HG02588 (cell line): ENCODE data around the gene FABP6.
"Not testable (repeated sequence)": the region's sequence is repeated elsewhere in the genome, so short reads cannot be mapped to it uniquely, and the experiment has no call there.

Source experiments
- ATAC-seq: cut with Tn5 transposase; IDR thresholded peaks from one replicate; pipeline ENCODE4 v1.9.1; 2021; ENCODE audit warnings: mild to moderate bottlenecking, moderate library complexity; ENCODE audit not compliant: unreplicated experiment

FABP6 gene

DNA sequence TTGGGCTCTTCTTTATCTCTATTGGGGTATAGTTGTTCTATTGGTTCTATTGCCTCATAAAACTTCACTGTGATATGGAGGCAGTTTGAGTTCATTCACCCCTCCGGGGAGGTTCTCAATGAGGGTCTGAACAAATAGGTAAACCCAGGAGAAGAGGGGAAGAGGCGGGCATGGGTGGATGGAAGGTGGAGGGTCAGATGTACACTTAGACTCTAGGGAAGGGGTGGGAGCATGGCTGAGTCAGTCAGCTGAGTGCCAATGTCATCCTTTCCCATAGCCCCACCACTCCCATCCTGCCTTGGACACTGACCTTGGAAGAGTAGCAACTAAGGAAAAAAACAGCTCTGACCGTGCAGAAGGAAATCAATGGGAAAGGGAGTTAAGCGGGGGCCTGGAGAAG is 9.9 kb upstream of the FABP6 start:
- no peak for ATAC-seq

- ATAC-seq, result no peak
Measured at GRCh38 chr5:160221082-160221481, 8.2 kb upstream of the FABP6 start.

GRCh38 chr5:160227012-160227411 is 2.3 kb upstream of the FABP6 start:
- ATAC-seq, result no peak

DNA sequence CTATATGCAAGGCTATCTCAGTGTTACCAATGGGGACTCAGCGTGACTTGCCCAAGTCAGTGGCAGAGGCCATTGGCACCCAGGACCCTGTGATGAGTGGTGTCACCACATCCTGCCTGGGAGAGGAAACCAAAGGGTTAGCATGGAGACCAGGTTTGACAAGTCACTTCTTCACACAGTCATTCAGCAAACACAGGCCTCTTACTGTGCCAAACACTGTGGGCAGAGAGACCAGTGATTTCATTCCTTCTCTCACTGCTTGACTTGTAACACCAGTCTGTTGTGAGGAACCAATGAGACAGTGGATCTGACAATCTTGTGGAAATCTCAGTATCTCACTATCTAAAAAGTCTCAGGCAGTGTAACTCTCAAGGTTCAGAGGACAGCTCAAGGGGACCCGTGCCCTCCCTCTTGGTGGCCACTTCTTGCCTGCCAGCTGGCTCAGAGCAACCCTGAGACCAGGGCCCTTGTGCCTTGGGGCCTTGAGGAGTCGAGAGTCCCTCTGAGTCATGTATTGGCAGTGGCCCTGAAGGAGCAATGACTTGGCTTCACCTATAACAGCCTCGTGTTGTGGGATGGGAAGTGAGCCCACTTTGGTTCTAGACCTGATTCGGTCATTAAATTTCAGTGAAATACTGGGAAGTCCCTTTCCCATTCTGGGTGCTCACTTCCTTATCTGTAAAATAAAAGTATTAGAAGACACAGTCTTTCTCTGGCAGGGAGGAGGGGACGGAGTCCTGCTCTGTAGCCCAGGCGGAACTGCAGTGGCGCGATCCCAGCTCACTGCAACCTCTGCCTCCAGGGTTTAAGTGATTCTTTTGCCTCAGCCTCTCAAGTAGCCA is 1.6 kb downstream of the FABP6 start:
- peak; percentile 57 for ATAC-seq

DNA sequence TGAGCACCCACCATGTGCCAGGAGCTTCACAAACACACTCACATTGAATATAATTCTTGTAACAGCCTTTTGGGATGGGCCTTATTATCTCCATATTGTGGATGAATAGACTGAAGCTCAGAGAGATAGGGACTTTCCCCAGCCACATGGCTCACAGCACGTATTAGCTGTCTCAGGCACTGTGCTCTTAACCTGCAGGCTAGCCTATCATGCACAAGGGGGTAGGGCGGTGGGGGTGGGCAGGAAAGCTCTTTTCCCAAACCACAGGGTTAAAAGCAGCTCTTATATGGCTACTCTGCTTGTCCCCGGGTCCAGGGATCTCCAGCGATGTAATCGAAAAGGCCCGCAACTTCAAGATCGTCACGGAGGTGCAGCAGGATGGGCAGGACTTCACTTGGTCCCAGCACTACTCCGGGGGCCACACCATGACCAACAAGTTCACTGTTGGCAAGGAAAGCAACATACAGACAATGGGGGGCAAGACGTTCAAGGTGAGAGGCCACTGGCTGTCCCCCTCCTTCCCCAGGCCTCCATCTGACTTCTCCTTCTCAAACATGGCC is 2.6 kb downstream of the FABP6 start:
- peak; percentile 44 for ATAC-seq

- no peak for ATAC-seq
Measured at GRCh38 chr5:160233215-160233614, 3.9 kb downstream of the FABP6 start.

GRCh38 chr5:160235731-160236130 is 6.4 kb downstream of the FABP6 start:
- ATAC-seq, result no peak

DNA sequence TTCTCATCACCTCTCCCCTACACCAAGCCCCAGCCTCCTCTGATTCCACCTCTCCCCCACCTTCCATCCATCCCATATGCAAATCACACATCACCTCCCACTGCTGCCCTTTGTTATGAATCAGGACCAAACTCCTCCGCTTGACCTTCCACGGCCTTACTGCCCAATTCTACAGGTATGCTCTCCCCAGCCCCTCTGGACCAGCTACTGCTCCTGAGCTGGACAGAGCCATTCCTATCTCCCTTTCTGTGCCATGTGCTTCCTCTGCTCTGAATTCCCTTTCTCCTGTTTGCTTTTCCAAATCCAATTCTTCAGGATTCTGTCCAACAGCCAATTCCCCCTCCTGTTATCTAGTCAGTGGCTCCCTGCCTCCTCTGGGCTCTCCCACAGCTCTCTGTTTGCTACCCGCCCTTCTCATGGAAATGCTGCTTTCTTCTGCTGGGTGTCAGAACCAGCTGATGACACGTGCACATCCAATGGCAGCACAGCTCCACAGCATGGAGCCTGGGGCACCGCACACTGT is 8.3 kb downstream of the FABP6 start:
- no peak for ATAC-seq

- no peak for ATAC-seq
Measured at GRCh38 chr5:160240350-160240749, 11.0 kb downstream of the FABP6 start.

- no peak for ATAC-seq
Measured at GRCh38 chr5:160242145-160242544, 12.8 kb downstream of the FABP6 start.

DNA sequence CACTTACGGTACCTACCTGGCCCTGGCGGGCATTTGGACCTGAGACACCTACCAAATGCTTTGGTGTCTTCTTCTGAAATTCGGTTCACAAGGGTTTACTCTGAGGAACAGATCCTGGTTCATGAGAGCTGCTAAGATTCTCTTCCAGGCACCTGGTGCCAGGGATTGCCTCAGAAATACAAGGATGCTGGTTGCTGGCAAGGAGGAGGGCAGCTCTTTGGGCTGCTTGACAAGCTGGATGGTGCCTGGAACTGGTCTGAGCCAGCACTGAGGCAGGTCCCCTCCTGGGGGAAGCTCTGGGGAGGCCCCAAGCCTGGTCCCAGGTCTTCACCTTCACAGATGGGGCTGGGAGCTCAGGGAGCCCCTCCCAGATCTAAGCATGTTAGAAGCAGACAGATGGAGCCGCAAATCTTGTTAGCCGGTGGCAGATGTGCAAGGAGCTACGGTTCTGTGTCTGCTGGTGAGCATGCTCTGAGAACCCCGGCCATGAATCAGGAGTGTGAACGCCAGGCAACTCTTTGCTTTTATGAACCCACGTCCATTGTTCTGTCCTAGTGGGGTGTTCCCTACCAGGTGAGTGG is 16.3 kb downstream of the FABP6 start:
- no peak for ATAC-seq

DNA sequence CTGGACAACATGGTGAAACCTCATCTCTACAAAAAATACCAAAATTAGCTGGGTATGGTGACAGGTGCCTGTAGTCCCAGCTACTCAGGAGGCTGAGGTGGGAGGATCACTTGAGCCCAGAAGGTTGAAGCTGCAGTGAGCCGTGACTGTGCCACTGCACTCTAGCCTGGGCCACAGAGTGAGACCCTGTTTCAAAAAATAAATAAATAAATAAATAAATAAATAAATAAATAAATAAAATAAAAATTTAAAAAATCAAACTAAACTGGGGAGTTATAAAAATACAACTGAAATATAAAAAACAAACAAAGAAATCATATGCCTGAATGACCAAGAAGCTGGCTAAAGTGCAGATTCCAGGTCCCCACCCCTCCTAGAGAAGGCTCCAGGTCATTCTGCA is 20.3 kb downstream of the FABP6 start:
- not testable (repeated sequence) for ATAC-seq

GRCh38 chr5:160250226-160250625 is 20.9 kb downstream of the FABP6 start:
- ATAC-seq, result no peak

DNA sequence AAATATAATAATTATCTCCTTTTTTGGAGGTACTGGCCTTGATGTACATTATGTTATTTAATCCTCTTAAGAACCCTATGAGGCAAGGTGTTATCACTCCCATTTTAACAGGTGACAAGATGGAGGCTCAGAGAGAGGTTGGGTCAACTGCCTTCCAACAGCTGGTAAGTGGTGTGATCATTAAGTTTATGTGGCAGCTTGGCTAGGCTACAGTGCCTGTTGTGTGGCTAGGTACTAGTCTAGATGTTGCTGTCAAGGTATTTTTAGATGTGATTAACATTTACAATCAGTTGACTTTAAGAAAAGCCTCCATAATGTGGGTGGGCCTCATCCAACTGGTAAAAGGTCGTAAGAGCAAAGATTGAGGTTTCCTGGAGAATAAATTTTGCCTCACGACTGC is 21.5 kb downstream of the FABP6 start:
- ATAC-seq, result no peak

- ATAC-seq, result no peak
Measured at GRCh38 chr5:160251406-160252155, 22.3 kb downstream of the FABP6 start.

- ATAC-seq, result no peak
Measured at GRCh38 chr5:160252916-160253315, 23.6 kb downstream of the FABP6 start.

DNA sequence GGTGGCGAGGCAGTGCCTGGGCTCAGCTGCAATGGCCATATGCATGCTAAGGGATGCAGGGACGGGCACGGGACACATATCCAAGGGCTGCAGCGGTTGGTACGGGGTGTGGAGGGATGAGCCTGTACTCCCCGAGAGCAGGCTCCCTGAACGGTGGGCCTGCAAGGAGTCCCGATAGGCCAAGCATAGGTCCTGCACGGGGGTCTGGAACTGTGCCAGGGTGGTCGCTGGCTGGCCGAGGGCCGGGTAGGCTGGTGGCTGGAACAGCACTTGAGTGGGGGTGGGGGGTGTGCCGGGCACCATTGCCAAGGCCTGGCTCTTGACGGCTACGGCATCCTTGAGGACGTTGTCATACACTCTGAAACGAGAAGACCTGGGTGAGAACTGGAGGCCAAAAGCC is 24.1 kb downstream of the FABP6 start:
- ATAC-seq, result no peak

DNA sequence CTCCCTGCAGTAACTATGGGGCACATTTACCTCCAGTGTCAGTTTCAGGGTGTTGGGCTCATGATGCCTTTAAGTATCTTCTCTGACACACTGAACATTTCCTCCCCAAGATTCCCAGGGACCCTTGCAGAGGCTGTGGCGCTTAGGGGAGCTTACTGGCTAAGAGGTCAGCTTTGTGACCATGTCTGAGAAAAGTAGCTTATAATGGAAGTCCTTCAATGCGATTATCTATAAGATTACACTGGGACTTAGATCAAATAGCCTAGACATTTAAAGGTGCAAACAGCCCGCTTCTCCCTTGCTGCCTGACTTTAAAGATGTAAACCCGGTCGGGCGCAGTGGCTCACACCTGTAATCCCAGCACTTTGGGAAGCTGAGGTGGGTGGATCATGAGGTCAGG is 25.4 kb downstream of the FABP6 start:
- ATAC-seq, result no peak

DNA sequence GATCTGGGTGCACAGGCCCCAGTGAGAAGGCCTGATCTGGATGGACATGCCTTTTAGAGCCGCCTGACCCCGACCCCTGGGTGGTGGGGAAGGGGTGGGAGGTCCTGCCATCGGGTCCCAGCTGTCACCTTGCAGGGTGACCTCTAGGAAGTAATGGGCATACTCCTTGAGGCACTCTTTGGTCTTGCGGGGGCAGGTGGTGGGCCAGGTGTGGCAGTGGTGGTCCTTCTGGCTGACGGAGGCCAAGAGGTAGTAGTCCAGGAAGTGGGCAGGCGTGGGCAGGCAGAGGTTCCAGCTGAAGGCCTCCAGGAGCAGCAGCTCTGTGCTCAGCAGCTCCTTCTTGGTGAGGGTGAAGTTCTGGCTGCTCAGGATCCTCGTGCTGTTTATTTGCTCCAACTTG is 30.0 kb downstream of the FABP6 start:
- ATAC-seq, result no peak

DNA sequence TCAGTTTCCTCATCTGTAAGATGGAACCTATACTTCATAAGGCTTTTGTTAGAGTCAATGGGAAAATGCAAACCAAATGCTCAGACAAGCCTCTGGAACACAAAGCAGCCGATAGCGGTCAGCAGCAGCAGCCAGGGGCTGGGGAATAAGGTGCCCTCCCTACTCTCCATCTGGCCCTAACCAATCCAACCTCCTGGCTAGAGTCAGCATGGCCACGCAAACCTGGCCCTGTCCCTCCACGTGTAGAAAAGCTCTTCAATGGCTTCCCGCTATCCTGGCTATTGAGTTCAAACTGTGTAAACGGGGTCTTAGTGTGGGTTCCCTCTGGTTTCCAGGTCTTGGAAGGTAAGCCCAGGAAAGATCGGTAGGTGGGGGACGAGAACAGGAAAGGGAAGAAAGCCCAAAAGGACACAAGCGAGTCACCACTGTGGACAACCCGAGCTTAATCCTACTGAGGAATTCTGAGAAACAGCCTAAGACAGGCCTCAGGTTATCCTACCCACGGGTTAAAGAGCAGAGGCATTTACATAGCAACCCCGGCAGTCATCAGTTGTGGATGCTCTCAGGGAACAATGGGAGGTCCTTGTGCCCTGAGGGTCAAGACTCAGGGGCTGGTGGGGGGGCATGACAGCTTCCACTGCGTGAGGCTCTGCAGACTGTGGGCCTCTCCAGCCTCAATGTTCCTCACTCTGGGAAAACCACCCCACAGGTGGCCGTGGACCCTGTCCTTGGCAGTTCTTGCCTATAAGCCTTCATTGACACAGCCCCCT is 30.9 kb downstream of the FABP6 start:
- ATAC-seq, result no peak
